Fibroblast of skin of left quadriceps (primary cell): ENCODE measurements around the gene XAGE2.

Source experiments
- DNase-seq, 2 experiments: peaks; one replicate each; pipeline ENCODE4 v3.0.0-alpha.2; 2013; ENCODE audit warnings: low read depth in 2 of 2

Gene XAGE2

GRCh38 chrX:52424656-52425055 is 55.8 kb downstream of the XAGE2 start:
- no peak for DNase-seq
